ENCODE measurements around the gene CLEC16A.

Gene CLEC16A

DNA sequence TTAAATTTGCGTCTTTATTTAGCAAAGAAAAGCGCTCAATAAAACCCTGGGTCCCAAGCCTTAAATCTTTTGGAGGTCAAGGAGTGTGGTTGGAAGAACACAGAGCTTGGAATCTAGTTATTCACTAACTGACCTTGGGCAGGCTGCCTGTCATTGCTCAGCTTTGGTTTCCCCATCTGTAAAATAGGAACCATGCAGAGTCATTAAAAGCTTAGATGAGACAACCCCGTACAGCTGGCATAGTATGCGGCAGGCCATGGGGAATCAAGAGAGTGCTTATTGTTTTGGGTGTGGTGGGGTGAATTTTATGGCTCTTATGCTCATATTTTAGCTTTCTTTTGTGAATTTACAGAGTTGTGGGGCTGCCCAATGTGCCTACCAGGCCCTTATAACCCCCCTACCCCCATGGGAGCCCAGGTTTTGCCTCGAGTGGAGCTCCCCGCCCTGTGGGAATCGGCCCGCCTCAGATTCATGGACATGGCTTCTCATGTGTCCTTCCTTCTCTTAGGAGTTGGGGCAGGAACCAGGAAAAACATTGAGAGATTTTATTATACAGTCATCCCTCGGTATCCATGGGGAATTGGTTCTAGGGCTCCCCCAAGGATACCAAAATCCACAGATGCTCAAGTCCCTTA, 113.5 kb downstream of the CLEC16A start:
- H3K27ac ChIP-seq = no peak overlapping the region
- TF ChIP-seq, protein P1, sequence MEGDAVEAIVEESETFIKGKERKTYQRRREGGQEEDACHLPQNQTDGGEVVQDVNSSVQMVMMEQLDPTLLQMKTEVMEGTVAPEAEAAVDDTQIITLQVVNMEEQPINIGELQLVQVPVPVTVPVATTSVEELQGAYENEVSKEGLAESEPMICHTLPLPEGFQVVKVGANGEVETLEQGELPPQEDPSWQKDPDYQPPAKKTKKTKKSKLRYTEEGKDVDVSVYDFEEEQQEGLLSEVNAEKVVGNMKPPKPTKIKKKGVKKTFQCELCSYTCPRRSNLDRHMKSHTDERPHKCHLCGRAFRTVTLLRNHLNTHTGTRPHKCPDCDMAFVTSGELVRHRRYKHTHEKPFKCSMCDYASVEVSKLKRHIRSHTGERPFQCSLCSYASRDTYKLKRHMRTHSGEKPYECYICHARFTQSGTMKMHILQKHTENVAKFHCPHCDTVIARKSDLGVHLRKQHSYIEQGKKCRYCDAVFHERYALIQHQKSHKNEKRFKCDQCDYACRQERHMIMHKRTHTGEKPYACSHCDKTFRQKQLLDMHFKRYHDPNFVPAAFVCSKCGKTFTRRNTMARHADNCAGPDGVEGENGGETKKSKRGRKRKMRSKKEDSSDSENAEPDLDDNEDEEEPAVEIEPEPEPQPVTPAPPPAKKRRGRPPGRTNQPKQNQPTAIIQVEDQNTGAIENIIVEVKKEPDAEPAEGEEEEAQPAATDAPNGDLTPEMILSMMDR (conservative IDR thresholded peaks at IDR 0.05) = no peak

DNA sequence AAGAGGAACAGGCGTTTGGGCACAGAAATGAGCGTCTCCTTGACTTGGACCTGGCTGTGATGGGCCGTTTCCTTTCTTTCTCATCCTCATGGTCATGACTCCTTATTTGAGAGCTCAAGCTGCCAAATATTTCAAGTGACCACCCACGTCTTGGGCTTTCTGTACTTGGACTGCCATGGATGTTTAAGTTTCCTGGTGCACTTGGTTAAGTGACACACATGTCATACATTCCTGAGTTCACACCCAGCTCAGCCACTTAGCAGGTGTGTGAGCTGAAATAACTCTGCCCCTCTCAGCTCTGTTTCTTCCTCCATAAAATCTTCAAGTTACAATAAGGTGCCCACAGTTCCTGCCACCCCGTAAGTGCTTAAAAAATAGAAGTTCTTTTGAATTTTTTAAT, 114.5 kb downstream of the CLEC16A start:
- TF ChIP-seq, protein P1 (conservative IDR thresholded peaks at IDR 0.05) = no peak
- H3K27ac ChIP-seq = no peak overlapping the region

DNA sequence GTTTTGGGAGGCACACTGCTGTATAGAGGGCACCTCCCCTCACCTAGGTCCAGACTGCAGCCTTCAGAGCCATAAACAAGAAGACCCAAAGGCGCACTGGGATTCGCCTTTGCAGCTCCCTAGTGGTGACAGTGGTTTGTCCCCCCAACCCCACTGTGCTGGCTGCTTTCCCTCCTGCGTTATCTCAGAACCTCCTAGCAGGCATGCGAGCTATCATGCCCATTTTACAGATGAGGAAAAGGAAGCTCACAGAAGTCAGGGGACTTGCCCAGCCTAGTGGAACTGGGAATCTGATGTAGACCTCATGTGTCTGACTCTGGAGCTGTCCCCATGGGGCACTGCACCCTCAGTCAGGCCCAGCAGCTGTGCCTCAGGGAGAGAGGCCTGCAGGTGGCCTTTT, 115.2 kb downstream of the CLEC16A start:
- no peak overlapping the region for H3K27ac ChIP-seq
- TF ChIP-seq, protein P1 (conservative IDR thresholded peaks at IDR 0.05) = no peak

DNA sequence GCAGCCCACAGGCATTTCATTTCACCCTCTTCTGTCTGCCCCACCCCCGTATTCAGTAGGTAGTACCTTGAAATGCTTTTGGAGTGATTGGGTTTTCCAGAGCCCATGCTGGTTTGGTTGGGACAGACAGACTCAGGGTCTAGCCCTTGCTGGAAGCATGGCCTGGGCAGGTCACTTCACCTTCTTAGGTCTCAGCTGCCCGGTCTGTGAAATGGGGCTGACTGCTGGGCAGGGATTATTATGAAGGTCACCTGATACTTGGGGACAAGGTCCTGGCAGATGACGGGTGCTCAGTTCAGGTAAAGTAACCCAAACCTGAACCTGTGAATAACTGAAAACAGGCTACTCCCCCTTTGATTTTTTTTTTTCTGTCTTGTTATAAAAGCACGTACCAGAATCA, 116.0 kb downstream of the CLEC16A start:
- TF ChIP-seq, protein P1 (conservative IDR thresholded peaks at IDR 0.05) = no peak
- H3K27ac ChIP-seq = no peak overlapping the region

DNA sequence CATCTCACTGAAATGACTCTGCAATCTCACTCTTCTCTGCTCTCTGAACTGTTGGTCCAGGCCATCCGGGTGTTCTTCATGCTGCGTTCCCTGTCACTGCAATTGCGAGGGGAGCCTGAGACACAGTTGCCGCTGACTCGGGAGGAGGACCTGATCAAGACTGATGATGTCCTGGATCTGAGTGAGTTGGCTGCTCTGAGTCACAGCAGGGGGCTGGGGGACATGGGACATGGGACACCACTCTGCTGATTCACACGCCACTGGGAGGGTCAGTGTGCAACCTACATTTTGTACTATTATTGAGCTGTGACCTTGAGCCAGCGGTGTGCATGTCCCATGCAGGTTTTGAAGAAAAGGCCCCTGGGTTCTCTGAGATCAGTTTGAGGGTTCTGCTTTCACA, 116.5 kb downstream of the CLEC16A start:
- H3K27ac ChIP-seq = no peak overlapping the region
- TF ChIP-seq, protein P1 (conservative IDR thresholded peaks at IDR 0.05) = no peak

DNA sequence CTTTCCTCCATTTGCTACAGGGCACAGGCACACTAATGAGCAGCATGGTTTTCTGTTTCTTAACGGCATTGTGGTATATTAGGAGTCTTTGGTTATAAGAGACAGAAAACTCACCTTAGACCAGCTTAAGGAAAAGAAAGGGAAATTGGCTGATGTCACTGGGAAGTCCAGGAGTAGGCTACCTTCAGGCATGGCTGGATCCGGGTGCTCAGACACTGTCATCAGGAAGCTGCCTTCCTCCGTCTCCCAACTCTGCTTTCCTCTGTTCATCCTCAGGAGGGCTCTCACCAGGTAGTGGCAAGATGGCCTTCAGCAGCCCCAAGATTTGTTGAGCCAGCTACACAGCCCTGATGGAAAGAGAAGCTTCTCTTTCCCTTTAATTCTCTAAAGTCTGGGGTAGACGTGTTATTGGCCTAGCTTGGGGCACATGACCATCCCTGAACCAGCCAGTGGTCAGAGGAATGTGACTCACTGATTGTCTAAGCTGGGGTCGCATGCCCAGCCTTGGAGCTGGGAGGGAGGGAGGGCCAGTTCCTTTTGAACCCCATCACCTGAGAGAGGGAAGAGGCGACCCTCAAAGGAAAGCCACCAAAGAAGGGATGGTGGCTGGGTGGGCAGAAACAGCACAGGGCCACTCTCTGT, 117.4 kb downstream of the CLEC16A start:
- H3K27ac ChIP-seq = no peak overlapping the region

DNA sequence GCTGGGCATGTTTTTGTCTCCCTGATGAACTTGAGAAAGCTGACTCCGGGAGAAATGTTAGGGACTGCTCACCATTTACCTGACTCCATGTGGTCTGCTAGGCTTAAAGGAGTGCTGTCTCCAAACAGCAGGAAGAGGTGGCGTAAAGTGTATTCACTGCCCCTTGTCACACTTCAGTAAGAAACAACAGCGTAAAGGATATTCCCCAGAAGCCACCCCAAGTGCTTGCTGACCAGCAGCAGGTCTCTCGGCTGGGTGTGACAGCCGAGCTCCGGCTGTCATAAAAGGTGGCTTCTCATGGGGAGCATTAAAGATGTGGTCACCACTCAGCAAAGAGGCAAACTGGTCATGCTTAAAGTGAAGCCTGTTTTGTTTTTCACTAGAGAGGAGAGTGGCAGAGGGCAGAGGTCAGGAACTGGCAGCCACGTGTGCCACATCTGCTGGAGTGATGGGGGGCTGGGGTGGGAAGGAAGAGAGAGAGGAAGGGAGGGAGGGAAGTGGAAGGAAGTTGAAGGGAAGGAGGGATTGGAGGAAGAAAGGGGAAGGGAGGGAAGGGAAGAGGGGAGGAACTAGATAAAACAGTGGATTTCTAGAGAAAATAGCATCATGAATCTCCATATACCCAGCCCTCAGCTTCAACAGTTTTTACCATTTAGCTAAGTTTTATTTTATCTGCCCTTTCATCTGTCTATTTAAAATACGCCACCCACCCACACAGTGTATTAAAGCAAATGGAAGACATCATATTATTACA, 119.3 kb downstream of the CLEC16A start:
- H3K27ac ChIP-seq = no peak overlapping the region
- TF ChIP-seq, protein P1 (conservative IDR thresholded peaks at IDR 0.05) = no peak

More for the DNA sequence above, 117.4 kb downstream of the CLEC16A start:
- TF ChIP-seq, protein P1 (conservative IDR thresholded peaks at IDR 0.05) = no peak
